Prostate gland (tissue), 2 donors: Measurements from ENCODE around the gene VPS13C.

ENCODE experiments used
- POLR2A ChIP-seq: fragments of 450-650 bp; IDR thresholded peaks from one replicate; pipeline ENCODE4 v1.6.1; 2016; ENCODE audit warnings: antibody characterized with exemption, mild to moderate bottlenecking
- TF ChIP-seq, protein P1 (sequence below), 4 experiments: fragments of 200-600 bp in 2 of 4; fragments of 450-650 bp in 2 of 4; sonication (generic) in 2 of 4; IDR thresholded peaks; 1 replicate in 3 of 4; 2 replicates in 1 of 4; pipeline ENCODE4 v1.5.1; 2016 to 2019; ENCODE audit warnings: antibody characterized with exemption in 4 of 4, mild to moderate bottlenecking in 2 of 4, moderate library complexity in 2 of 4

DNA sequence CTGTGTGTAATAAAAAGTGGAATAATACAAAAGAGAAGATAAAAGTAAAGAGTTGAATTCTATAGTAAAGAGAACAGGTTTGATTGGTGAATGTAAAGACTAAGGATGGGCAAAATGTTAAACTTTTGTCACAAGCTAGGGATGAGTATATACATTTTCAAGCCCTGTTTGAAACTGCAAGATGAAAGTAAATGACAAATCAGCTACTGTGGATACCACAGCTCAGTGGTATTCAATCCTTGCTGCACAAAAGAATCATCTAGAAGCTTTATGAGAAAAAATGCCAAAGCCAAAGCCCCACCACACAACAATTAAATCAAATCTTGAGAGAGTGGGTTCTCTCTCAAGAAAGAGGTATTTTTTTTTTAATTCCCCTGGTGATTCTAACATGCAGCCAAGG is 67.7 kb downstream of the VPS13C start:
- TF ChIP-seq, protein P1, sequence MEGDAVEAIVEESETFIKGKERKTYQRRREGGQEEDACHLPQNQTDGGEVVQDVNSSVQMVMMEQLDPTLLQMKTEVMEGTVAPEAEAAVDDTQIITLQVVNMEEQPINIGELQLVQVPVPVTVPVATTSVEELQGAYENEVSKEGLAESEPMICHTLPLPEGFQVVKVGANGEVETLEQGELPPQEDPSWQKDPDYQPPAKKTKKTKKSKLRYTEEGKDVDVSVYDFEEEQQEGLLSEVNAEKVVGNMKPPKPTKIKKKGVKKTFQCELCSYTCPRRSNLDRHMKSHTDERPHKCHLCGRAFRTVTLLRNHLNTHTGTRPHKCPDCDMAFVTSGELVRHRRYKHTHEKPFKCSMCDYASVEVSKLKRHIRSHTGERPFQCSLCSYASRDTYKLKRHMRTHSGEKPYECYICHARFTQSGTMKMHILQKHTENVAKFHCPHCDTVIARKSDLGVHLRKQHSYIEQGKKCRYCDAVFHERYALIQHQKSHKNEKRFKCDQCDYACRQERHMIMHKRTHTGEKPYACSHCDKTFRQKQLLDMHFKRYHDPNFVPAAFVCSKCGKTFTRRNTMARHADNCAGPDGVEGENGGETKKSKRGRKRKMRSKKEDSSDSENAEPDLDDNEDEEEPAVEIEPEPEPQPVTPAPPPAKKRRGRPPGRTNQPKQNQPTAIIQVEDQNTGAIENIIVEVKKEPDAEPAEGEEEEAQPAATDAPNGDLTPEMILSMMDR (IDR thresholded peaks at IDR 0.05), result no peak
- TF ChIP-seq POLR2A, result no peak
